Suprapubic skin (tissue), 4 donors: Measurements from ENCODE around the gene SH3BP4. TPM values are rescaled to one million over a fixed set of nuclear protein-coding genes. Genes with fewer than 3 reads are reported as not detected.

Source experiments
- DNase-seq, 2 donors: peaks; one replicate each; pipeline ENCODE4 v3.0.0-alpha.2; 2019; ENCODE audit warnings: low spot score in 2 of 2
- H3K27ac ChIP-seq: fragments of 200-600 bp; sonication (generic); one replicate; pipeline ENCODE4 v1.5.1; 2019
- H3K27me3 ChIP-seq: fragments of 200-600 bp; sonication (generic); one replicate; pipeline ENCODE4 v1.5.1; 2019
- H3K36me3 ChIP-seq: fragments of 200-600 bp; sonication (generic); one replicate; pipeline ENCODE4 v1.5.1; 2019
- H3K4me1 ChIP-seq: fragments of 200-600 bp; sonication (generic); one replicate; pipeline ENCODE4 v1.5.1; 2019
- H3K4me3 ChIP-seq: fragments of 200-600 bp; sonication (generic); one replicate; pipeline ENCODE4 v1.5.1; 2019; ENCODE audit warnings: mild to moderate bottlenecking
- H3K9me3 ChIP-seq: fragments of 200-600 bp; sonication (generic); one replicate; pipeline ENCODE4 v1.5.1; 2019
- CTCF ChIP-seq, 2 donors: fragments of 200-600 bp in 1 of 2; fragments of 450-650 bp in 1 of 2; sonication (generic) in 1 of 2; IDR thresholded peaks; one replicate each; pipeline ENCODE4 v1.5.1; 2016 to 2019; ENCODE audit warnings: antibody characterized with exemption in 2 of 2, mild to moderate bottlenecking in 1 of 2, moderate library complexity in 1 of 2
- EP300 ChIP-seq: sonication (generic); formaldehyde crosslinking; IDR thresholded peaks from one replicate; pipeline ENCODE4 v1.6.1; 2017; ENCODE audit warnings: antibody characterized with exemption
- POLR2A ChIP-seq, 2 donors: fragments of 450-650 bp; IDR thresholded peaks; one replicate each; pipeline ENCODE4 v1.6.1; 2017; ENCODE audit warnings: antibody characterized with exemption in 2 of 2, mild to moderate bottlenecking in 2 of 2, moderate library complexity in 2 of 2
- POLR2AphosphoS5 ChIP-seq, 3 donors: sonication (generic); formaldehyde crosslinking; IDR thresholded peaks; one replicate each; pipeline ENCODE4 v1.6.1; 2017; ENCODE audit warnings: antibody characterized with exemption in 3 of 3
- WGBS: methylation state at CpG from one replicate; pipeline ENCODE4 v1.1.5; 2018; 5-methylcytosine and 5-hydroxymethylcytosine counted together
- total RNA-seq, 4 donors: library from RNA; depleted of rRNA; stranded (reverse); fragments of >200 nt; gene quantifications; one replicate each; pipeline ENCODE4 v1.1.0, GENCODE V29; 2016

SH3BP4 gene
- total RNA-seq, 4 donors from 2014 or later: 38.6 to 82.6 (median 58.6) TPM

GRCh38 chr2:235066490-235066889 is 114.7 kb downstream of the SH3BP4 start:
- H3K27me3 ChIP-seq: no peaks in the 10 kb centered on the region
- H3K4me3 ChIP-seq: no peak overlapping the region
- no peaks in the 10 kb centered on the region for H3K9me3 ChIP-seq
- no peak for DNase-seq
- 66% methylated on average over 4 of the region's 4 CpGs for WGBS
- H3K4me1 ChIP-seq: no peaks in the 10 kb centered on the region
- no peaks in the 10 kb centered on the region for H3K36me3 ChIP-seq
- TF ChIP-seq CTCF (IDR thresholded peaks at IDR 0.05): no peak
- no peak for TF ChIP-seq EP300
- no peak for TF ChIP-seq POLR2AphosphoS5 (IDR thresholded peaks at IDR 0.05)
- no peak for TF ChIP-seq POLR2A (IDR thresholded peaks at IDR 0.05)
- H3K27ac ChIP-seq: no peak overlapping the region

- Histone ChIP-seq H3K4me3 (no peak overlapping the region), H3K27ac (no peak overlapping the region), H3K9me3 (no peaks in the 10 kb centered on the region), H3K36me3 (no peaks in the 10 kb centered on the region), H3K27me3 (no peaks in the 10 kb centered on the region), H3K4me1 (no peaks in the 10 kb centered on the region)
- DNase-seq: no peak
- WGBS: 77% methylated on average over 4 of the region's 4 CpGs
- TF ChIP-seq CTCF (IDR thresholded peaks at IDR 0.05): no peak
- no peak for TF ChIP-seq POLR2AphosphoS5 (IDR thresholded peaks at IDR 0.05)
- no peak for TF ChIP-seq POLR2A (IDR thresholded peaks at IDR 0.05)
- no peak for TF ChIP-seq EP300
Observed at GRCh38 chr2:235066895-235067294, 115.1 kb downstream of the SH3BP4 start.

GRCh38 chr2:235068701-235069100 is 116.9 kb downstream of the SH3BP4 start:
- Histone ChIP-seq H3K27me3 (no peaks in the 10 kb centered on the region), H3K27ac (no peak overlapping the region), H3K4me1 (no peaks in the 10 kb centered on the region), H3K9me3 (no peaks in the 10 kb centered on the region), H3K36me3 (no peaks in the 10 kb centered on the region), H3K4me3 (no peak overlapping the region)
- TF ChIP-seq POLR2A (IDR thresholded peaks at IDR 0.05) (no peak), CTCF (IDR thresholded peaks at IDR 0.05) (no peak), POLR2AphosphoS5 (IDR thresholded peaks at IDR 0.05) (no peak), EP300 (no peak)
- WGBS: 96% methylated on average over 3 of the region's 3 CpGs
- no peak for DNase-seq

- no peak for TF ChIP-seq EP300
- no peak for TF ChIP-seq POLR2AphosphoS5 (IDR thresholded peaks at IDR 0.05)
- TF ChIP-seq POLR2A (IDR thresholded peaks at IDR 0.05): no peak
- TF ChIP-seq CTCF (IDR thresholded peaks at IDR 0.05): no peak
- Histone ChIP-seq H3K27me3 (no peaks in the 10 kb centered on the region), H3K9me3 (no peaks in the 10 kb centered on the region), H3K4me1 (no peaks in the 10 kb centered on the region), H3K36me3 (no peaks in the 10 kb centered on the region), H3K27ac (no peak overlapping the region), H3K4me3 (no peak overlapping the region)
- no peak for DNase-seq
Observed at GRCh38 chr2:235070063-235070706, 118.4 kb downstream of the SH3BP4 start.

GRCh38 chr2:235073868-235074413 is 122.1 kb downstream of the SH3BP4 start:
- no peak for DNase-seq
- no peaks in the 10 kb centered on the region for H3K36me3 ChIP-seq
- TF ChIP-seq POLR2A (IDR thresholded peaks at IDR 0.05) (no peak), EP300 (no peak), CTCF (IDR thresholded peaks at IDR 0.05) (no peak), POLR2AphosphoS5 (IDR thresholded peaks at IDR 0.05) (no peak)
- no peak overlapping the region for H3K4me3 ChIP-seq
- H3K9me3 ChIP-seq: no peaks in the 10 kb centered on the region
- H3K4me1 ChIP-seq: no peaks in the 10 kb centered on the region
- WGBS: 58% methylated on average over 6 of the region's 6 CpGs
- H3K27ac ChIP-seq: no peak overlapping the region
- H3K27me3 ChIP-seq: no peaks in the 10 kb centered on the region
